Measurements from ENCODE around the gene ADAMTS6. TPM values are rescaled to one million over a fixed set of nuclear protein-coding genes. Genes with fewer than 3 reads are reported as not detected.

Gene ADAMTS6
- polyA plus RNA-seq, 1 donor, result 2.3 TPM

- H3K27ac ChIP-seq (ENCODE audit: low read length), result no peak overlapping the region
- no peak for DNase-seq
- H3K27me3 ChIP-seq (ENCODE audit: control insufficient read depth, insufficient read depth, low read length), result no peaks in the 10 kb centered on the region
- H3K36me3 ChIP-seq (ENCODE audit: control insufficient read depth, insufficient read depth, low read length), result no peaks in the 10 kb centered on the region
- no peak overlapping the region for H3K4me3 ChIP-seq (ENCODE audit: low read length)
- H3K4me1 ChIP-seq (ENCODE audit: control insufficient read depth, insufficient read depth, low read length), result no peaks in the 10 kb centered on the region
- peaks cover 2% of the 10 kb centered on the region for H3K9me3 ChIP-seq (ENCODE audit: control insufficient read depth, low read depth, low read length)
- 90% methylated on average over 1 of the region's 1 CpG for WGBS (ENCODE audit: insufficient coverage, low lambda C conversion rate)
Measured at GRCh38 chr5:65423623-65424022, 58.1 kb downstream of the ADAMTS6 start.

GRCh38 chr5:65418661-65419060, 63.1 kb downstream of the ADAMTS6 start:
- H3K9me3 ChIP-seq (ENCODE audit: control insufficient read depth, low read depth, low read length), result peaks cover 7% of the 10 kb centered on the region
- H3K27ac ChIP-seq (ENCODE audit: low read length), result no peak overlapping the region
- no CpG with 5 or more reads among the region's 2 CpGs for WGBS (ENCODE audit: insufficient coverage, low lambda C conversion rate)
- no peaks in the 10 kb centered on the region for H3K27me3 ChIP-seq (ENCODE audit: control insufficient read depth, insufficient read depth, low read length)
- H3K36me3 ChIP-seq (ENCODE audit: control insufficient read depth, insufficient read depth, low read length), result no peaks in the 10 kb centered on the region
- no peak for DNase-seq
- H3K4me3 ChIP-seq (ENCODE audit: low read length), result no peak overlapping the region
- H3K4me1 ChIP-seq (ENCODE audit: control insufficient read depth, insufficient read depth, low read length), result no peaks in the 10 kb centered on the region

- WGBS (ENCODE audit: insufficient coverage, low lambda C conversion rate), result 0% methylated on average over 1 of the region's 2 CpGs
- peak in 1 of 2 donors; percentile 5 for DNase-seq
- no peak overlapping the region for H3K4me3 ChIP-seq (ENCODE audit: low read length)
- H3K4me1 ChIP-seq (ENCODE audit: control insufficient read depth, insufficient read depth, low read length), result no peaks in the 10 kb centered on the region
- no peaks in the 10 kb centered on the region for H3K27me3 ChIP-seq (ENCODE audit: control insufficient read depth, insufficient read depth, low read length)
- peaks cover 7% of the 10 kb centered on the region for H3K9me3 ChIP-seq (ENCODE audit: control insufficient read depth, low read depth, low read length)
- no peak overlapping the region for H3K27ac ChIP-seq (ENCODE audit: low read length)
- H3K36me3 ChIP-seq (ENCODE audit: control insufficient read depth, insufficient read depth, low read length), result no peaks in the 10 kb centered on the region
Measured at GRCh38 chr5:65413822-65414221, 67.9 kb downstream of the ADAMTS6 start.

GRCh38 chr5:65412842-65413241, 68.9 kb downstream of the ADAMTS6 start:
- H3K9me3 ChIP-seq (ENCODE audit: control insufficient read depth, low read depth, low read length), result peaks cover 3% of the 10 kb centered on the region
- no peak for DNase-seq
- H3K27ac ChIP-seq (ENCODE audit: low read length), result no peak overlapping the region
- H3K36me3 ChIP-seq (ENCODE audit: control insufficient read depth, insufficient read depth, low read length), result no peaks in the 10 kb centered on the region
- no peaks in the 10 kb centered on the region for H3K4me1 ChIP-seq (ENCODE audit: control insufficient read depth, insufficient read depth, low read length)
- no CpG with 5 or more reads among the region's 2 CpGs for WGBS (ENCODE audit: insufficient coverage, low lambda C conversion rate)
- H3K4me3 ChIP-seq (ENCODE audit: low read length), result no peak overlapping the region
- H3K27me3 ChIP-seq (ENCODE audit: control insufficient read depth, insufficient read depth, low read length), result no peaks in the 10 kb centered on the region

GRCh38 chr5:65411356-65411755, 70.4 kb downstream of the ADAMTS6 start:
- Histone ChIP-seq H3K4me1 (ENCODE audit: control insufficient read depth, insufficient read depth, low read length) (no peaks in the 10 kb centered on the region), H3K9me3 (ENCODE audit: control insufficient read depth, low read depth, low read length) (no peaks in the 10 kb centered on the region), H3K36me3 (ENCODE audit: control insufficient read depth, insufficient read depth, low read length) (no peaks in the 10 kb centered on the region), H3K27ac (ENCODE audit: low read length) (no peak overlapping the region), H3K27me3 (ENCODE audit: control insufficient read depth, insufficient read depth, low read length) (no peaks in the 10 kb centered on the region), H3K4me3 (ENCODE audit: low read length) (no peak overlapping the region)
- WGBS (ENCODE audit: insufficient coverage, low lambda C conversion rate), result 100% methylated on average over 2 of the region's 2 CpGs
- DNase-seq, result no peak

- DNase-seq, result no peak
- H3K4me3 ChIP-seq (ENCODE audit: low read length), result no peak overlapping the region
- no CpG with 5 or more reads among the region's 2 CpGs for WGBS (ENCODE audit: insufficient coverage, low lambda C conversion rate)
Measured at GRCh38 chr5:65395526-65396155, 86.1 kb downstream of the ADAMTS6 start.

GRCh38 chr5:65394087-65394486, 87.6 kb downstream of the ADAMTS6 start:
- no peak overlapping the region for H3K27ac ChIP-seq (ENCODE audit: low read length)
- H3K27me3 ChIP-seq (ENCODE audit: control insufficient read depth, insufficient read depth, low read length), result no peaks in the 10 kb centered on the region
- WGBS (ENCODE audit: insufficient coverage, low lambda C conversion rate), result no CpG with 5 or more reads among the region's 2 CpGs
- no peaks in the 10 kb centered on the region for H3K4me1 ChIP-seq (ENCODE audit: control insufficient read depth, insufficient read depth, low read length)
- no peaks in the 10 kb centered on the region for H3K9me3 ChIP-seq (ENCODE audit: control insufficient read depth, low read depth, low read length)
- peak; percentile 4 to 23 for DNase-seq
- no peaks in the 10 kb centered on the region for H3K36me3 ChIP-seq (ENCODE audit: control insufficient read depth, insufficient read depth, low read length)
- H3K4me3 ChIP-seq (ENCODE audit: low read length), result no peak overlapping the region

More at GRCh38 chr5:65395526-65396155, 86.1 kb downstream of the ADAMTS6 start:
- Histone ChIP-seq H3K4me1 (ENCODE audit: control insufficient read depth, insufficient read depth, low read length) (no peaks in the 10 kb centered on the region), H3K27me3 (ENCODE audit: control insufficient read depth, insufficient read depth, low read length) (no peaks in the 10 kb centered on the region), H3K27ac (ENCODE audit: low read length) (no peak overlapping the region), H3K9me3 (ENCODE audit: control insufficient read depth, low read depth, low read length) (no peaks in the 10 kb centered on the region), H3K36me3 (ENCODE audit: control insufficient read depth, insufficient read depth, low read length) (no peaks in the 10 kb centered on the region)

GRCh38 chr5:65391591-65391990, 90.1 kb downstream of the ADAMTS6 start:
- no peak for DNase-seq
- WGBS (ENCODE audit: insufficient coverage, low lambda C conversion rate), result no CpG with 5 or more reads among the region's 4 CpGs
- no peak overlapping the region for H3K27ac ChIP-seq (ENCODE audit: low read length)
- no peaks in the 10 kb centered on the region for H3K4me1 ChIP-seq (ENCODE audit: control insufficient read depth, insufficient read depth, low read length)
- no peaks in the 10 kb centered on the region for H3K9me3 ChIP-seq (ENCODE audit: control insufficient read depth, low read depth, low read length)
- no peaks in the 10 kb centered on the region for H3K27me3 ChIP-seq (ENCODE audit: control insufficient read depth, insufficient read depth, low read length)
- no peak overlapping the region for H3K4me3 ChIP-seq (ENCODE audit: low read length)
- no peaks in the 10 kb centered on the region for H3K36me3 ChIP-seq (ENCODE audit: control insufficient read depth, insufficient read depth, low read length)

GRCh38 chr5:65390208-65390607, 91.5 kb downstream of the ADAMTS6 start:
- Histone ChIP-seq H3K36me3 (ENCODE audit: control insufficient read depth, insufficient read depth, low read length) (no peaks in the 10 kb centered on the region), H3K27me3 (ENCODE audit: control insufficient read depth, insufficient read depth, low read length) (no peaks in the 10 kb centered on the region), H3K4me1 (ENCODE audit: control insufficient read depth, insufficient read depth, low read length) (no peaks in the 10 kb centered on the region), H3K9me3 (ENCODE audit: control insufficient read depth, low read depth, low read length) (no peaks in the 10 kb centered on the region), H3K4me3 (ENCODE audit: low read length) (no peak overlapping the region), H3K27ac (ENCODE audit: low read length) (no peak overlapping the region)
- WGBS (ENCODE audit: insufficient coverage, low lambda C conversion rate), result 88% methylated on average over 1 of the region's 3 CpGs
- DNase-seq, result no peak

GRCh38 chr5:65383859-65384258, 97.9 kb downstream of the ADAMTS6 start:
- no peaks in the 10 kb centered on the region for H3K36me3 ChIP-seq (ENCODE audit: control insufficient read depth, insufficient read depth, low read length)
- no peak for DNase-seq
- no peaks in the 10 kb centered on the region for H3K4me1 ChIP-seq (ENCODE audit: control insufficient read depth, insufficient read depth, low read length)
- H3K9me3 ChIP-seq (ENCODE audit: control insufficient read depth, low read depth, low read length), result no peaks in the 10 kb centered on the region
- H3K27ac ChIP-seq (ENCODE audit: low read length), result no peak overlapping the region
- no peaks in the 10 kb centered on the region for H3K27me3 ChIP-seq (ENCODE audit: control insufficient read depth, insufficient read depth, low read length)
- H3K4me3 ChIP-seq (ENCODE audit: low read length), result no peak overlapping the region
- WGBS (ENCODE audit: insufficient coverage, low lambda C conversion rate), result 68% methylated on average over 2 of the region's 7 CpGs

- Histone ChIP-seq H3K4me3 (ENCODE audit: low read length) (no peak overlapping the region), H3K36me3 (ENCODE audit: control insufficient read depth, insufficient read depth, low read length) (no peaks in the 10 kb centered on the region)
- WGBS (ENCODE audit: insufficient coverage, low lambda C conversion rate), result no CpG with 5 or more reads among the region's 1 CpG
Measured at GRCh38 chr5:65382582-65382981, 99.1 kb downstream of the ADAMTS6 start.

More at GRCh38 chr5:65382582-65382981, 99.1 kb downstream of the ADAMTS6 start:
- Histone ChIP-seq H3K27me3 (ENCODE audit: control insufficient read depth, insufficient read depth, low read length) (no peaks in the 10 kb centered on the region), H3K4me1 (ENCODE audit: control insufficient read depth, insufficient read depth, low read length) (no peaks in the 10 kb centered on the region), H3K27ac (ENCODE audit: low read length) (no peak overlapping the region), H3K9me3 (ENCODE audit: control insufficient read depth, low read depth, low read length) (no peaks in the 10 kb centered on the region)
- DNase-seq, result no peak
